Bronchial epithelial cell (primary cell): ENCODE data around the gene SBSN. TPM values are rescaled to one million over a fixed set of nuclear protein-coding genes. Genes with fewer than 3 reads are reported as not detected.

Source experiments
- DNase-seq: peaks from one replicate; pipeline ENCODE4 v3.0.0-alpha.2; 2010; ENCODE audit warnings: low read depth
- FAIRE-seq: peaks from 2 replicates; lab custom pipeline; 2011; peaks lifted over from hg19 to GRCh38; lab: Jason Lieb, UNC
- H3K27me3 ChIP-seq: 2 replicates; pipeline ENCODE4 v1.5.1; 2011; ENCODE audit warnings: low read length; ENCODE audit not compliant: control insufficient read depth, insufficient read depth
- H3K36me3 ChIP-seq: 2 replicates; pipeline ENCODE4 v1.5.1; 2011; ENCODE audit warnings: low read length; ENCODE audit not compliant: control insufficient read depth, insufficient read depth
- H3K4me3 ChIP-seq: 2 replicates; pipeline ENCODE4 v1.5.1; 2011; ENCODE audit warnings: mild to moderate bottlenecking, low read depth, low read length, control low read depth
- total RNA-seq: library from RNA; depleted of rRNA; stranded (reverse); fragments of >200 nt; gene quantifications from 2 replicates; pipeline ENCODE4 v1.2.1, GENCODE V29; 2014
- TF ChIP-seq, protein P1 (sequence below): IDR thresholded peaks from 2 replicates; pipeline ENCODE4 v1.5.1; 2011; ENCODE audit warnings: mild to moderate bottlenecking, moderate library complexity, low read length, control low read depth, inconsistent platforms; ENCODE audit not compliant: insufficient read depth, severe bottlenecking

Gene SBSN
- total RNA-seq, 1 donor from 2014 or later: 9.5 TPM

GRCh38 chr19:35559781-35560180 lies 31.7 kb upstream of the SBSN start:
- DNase-seq: no peak
- no peaks in the 10 kb centered on the region for H3K36me3 ChIP-seq
- no peak overlapping the region for H3K4me3 ChIP-seq
- H3K27me3 ChIP-seq: no peaks in the 10 kb centered on the region
- TF ChIP-seq, protein P1, sequence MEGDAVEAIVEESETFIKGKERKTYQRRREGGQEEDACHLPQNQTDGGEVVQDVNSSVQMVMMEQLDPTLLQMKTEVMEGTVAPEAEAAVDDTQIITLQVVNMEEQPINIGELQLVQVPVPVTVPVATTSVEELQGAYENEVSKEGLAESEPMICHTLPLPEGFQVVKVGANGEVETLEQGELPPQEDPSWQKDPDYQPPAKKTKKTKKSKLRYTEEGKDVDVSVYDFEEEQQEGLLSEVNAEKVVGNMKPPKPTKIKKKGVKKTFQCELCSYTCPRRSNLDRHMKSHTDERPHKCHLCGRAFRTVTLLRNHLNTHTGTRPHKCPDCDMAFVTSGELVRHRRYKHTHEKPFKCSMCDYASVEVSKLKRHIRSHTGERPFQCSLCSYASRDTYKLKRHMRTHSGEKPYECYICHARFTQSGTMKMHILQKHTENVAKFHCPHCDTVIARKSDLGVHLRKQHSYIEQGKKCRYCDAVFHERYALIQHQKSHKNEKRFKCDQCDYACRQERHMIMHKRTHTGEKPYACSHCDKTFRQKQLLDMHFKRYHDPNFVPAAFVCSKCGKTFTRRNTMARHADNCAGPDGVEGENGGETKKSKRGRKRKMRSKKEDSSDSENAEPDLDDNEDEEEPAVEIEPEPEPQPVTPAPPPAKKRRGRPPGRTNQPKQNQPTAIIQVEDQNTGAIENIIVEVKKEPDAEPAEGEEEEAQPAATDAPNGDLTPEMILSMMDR: no peak
- FAIRE-seq: no peak

DNA sequence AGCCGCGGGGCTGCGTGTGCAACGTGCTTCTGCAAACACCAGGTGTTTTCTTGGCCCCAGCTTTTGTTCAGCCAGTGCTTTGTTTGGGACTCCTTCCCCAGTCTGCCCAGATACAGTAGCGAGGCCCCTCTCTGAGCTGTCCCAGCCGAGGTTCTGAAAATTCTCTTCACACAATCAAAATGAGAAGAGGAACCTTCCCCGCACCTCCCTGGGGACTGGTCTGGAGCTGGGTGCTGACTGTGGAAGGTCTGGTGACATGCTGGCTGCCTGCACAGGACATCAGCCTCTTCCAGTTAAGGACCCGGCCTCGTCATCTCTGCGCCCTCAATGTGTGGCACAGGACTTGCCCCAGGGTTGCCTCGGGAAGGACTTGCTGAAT lies 31.2 kb upstream of the SBSN start:
- no peak for FAIRE-seq
- Histone ChIP-seq H3K36me3 (no peaks in the 10 kb centered on the region), H3K4me3 (no peak overlapping the region), H3K27me3 (no peaks in the 10 kb centered on the region)
- DNase-seq: no peak
- TF ChIP-seq, protein P1: no peak

- Histone ChIP-seq H3K27me3 (no peaks in the 10 kb centered on the region), H3K4me3 (no peak overlapping the region), H3K36me3 (no peaks in the 10 kb centered on the region)
- TF ChIP-seq, protein P1: no peak
- FAIRE-seq (no peak), DNase-seq (no peak)
Measured at GRCh38 chr19:35558400-35559280, 30.5 kb upstream of the SBSN start.

- Histone ChIP-seq H3K36me3 (no peaks in the 10 kb centered on the region), H3K27me3 (no peaks in the 10 kb centered on the region), H3K4me3 (peak overlapping the region; percentile 31)
- DNase-seq: peak; percentile 34
- TF ChIP-seq, protein P1: no peak
- FAIRE-seq: no peak
Measured at GRCh38 chr19:35557539-35558399, 29.7 kb upstream of the SBSN start.

GRCh38 chr19:35556846-35557538 lies 28.9 kb upstream of the SBSN start:
- H3K27me3 ChIP-seq: no peaks in the 10 kb centered on the region
- TF ChIP-seq, protein P1: no peak
- DNase-seq (no peak), FAIRE-seq (no peak)
- no peak overlapping the region for H3K4me3 ChIP-seq
- no peaks in the 10 kb centered on the region for H3K36me3 ChIP-seq
